ENCODE results near the gene ESPN.

Gene ESPN

DNA sequence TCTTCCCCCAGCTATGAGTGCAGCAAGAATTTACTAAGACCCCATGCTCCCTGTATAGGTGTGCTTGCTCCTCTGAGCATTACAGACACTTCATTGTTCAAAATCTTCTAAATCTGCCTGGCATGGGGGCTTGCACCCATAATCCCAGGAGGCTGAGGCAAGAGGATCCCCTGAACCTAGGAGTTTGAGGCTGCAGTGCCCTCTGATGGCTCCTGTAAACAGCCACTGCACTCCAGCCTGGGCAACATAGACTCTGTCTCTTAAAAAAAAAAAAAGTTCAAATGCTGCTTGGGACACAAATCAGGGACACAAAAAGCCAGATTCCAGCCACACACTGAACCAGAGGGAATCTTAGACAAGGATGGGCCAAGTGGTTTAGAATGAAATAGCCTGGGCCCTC is 27.6 kb upstream of the ESPN start:
- no peak for DNase-seq (ENCODE audit: low read depth)
- TF ChIP-seq, protein P1, sequence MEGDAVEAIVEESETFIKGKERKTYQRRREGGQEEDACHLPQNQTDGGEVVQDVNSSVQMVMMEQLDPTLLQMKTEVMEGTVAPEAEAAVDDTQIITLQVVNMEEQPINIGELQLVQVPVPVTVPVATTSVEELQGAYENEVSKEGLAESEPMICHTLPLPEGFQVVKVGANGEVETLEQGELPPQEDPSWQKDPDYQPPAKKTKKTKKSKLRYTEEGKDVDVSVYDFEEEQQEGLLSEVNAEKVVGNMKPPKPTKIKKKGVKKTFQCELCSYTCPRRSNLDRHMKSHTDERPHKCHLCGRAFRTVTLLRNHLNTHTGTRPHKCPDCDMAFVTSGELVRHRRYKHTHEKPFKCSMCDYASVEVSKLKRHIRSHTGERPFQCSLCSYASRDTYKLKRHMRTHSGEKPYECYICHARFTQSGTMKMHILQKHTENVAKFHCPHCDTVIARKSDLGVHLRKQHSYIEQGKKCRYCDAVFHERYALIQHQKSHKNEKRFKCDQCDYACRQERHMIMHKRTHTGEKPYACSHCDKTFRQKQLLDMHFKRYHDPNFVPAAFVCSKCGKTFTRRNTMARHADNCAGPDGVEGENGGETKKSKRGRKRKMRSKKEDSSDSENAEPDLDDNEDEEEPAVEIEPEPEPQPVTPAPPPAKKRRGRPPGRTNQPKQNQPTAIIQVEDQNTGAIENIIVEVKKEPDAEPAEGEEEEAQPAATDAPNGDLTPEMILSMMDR (IDR thresholded peaks at IDR 0.05; ENCODE audit: insufficient read depth, low read depth, low read length, missing control alignments), result no peak
- H3K4me3 ChIP-seq (ENCODE audit: low read depth, low read length), result no peak overlapping the region

DNA sequence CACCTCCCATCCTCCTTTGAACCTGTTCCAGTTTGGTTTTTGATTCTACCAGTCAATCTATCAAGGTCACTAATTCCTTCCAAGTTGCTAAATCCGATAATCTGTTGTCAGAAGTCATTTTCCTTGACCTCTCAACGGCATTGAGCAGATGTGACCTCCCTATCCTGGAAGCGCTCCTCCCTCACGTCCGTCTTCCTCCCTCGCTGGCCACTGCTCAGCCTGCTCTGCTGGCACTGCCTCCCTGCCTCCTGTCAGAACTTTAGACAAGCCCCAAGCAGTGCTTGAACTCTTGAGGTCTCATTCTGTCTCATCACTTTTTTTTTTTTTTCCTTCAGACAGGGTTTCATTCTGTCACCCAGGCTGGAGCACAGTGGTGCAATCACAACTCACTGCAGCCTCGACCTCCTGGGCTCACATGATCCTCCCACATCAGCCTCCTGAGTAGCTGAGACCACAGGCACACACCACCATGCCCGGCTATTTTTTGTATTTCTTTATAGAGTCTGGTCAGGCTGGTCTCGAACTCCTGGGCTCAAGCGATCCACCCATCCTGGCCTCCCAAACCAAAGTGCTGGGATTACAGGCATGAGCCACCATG is 26.6 kb upstream of the ESPN start:
- no peak overlapping the region for H3K4me3 ChIP-seq (ENCODE audit: low read depth, low read length)
- DNase-seq (ENCODE audit: low read depth), result no peak

DNA sequence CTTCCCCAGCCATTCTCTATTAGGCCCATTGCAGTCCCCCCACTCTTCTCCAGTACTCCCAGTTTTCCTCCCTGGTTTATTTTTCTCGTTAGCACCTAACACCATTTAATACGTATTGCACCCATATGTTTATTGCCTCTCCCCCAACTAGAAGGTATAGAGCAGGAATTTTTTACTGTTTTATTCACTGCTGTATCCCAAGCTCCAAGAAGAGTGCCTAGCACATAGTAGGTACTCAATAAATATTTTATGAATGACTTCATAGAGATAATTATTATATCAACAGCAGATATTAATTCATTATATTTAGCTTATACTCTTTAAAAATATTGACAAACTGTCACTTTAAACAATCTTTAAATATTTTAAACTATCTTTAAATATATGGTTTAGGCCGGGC is 25.3 kb upstream of the ESPN start:
- no peak for DNase-seq (ENCODE audit: low read depth)
- H3K4me3 ChIP-seq (ENCODE audit: low read depth, low read length), result no peak overlapping the region
- TF ChIP-seq, protein P1 (IDR thresholded peaks at IDR 0.05; ENCODE audit: insufficient read depth, low read depth, low read length, missing control alignments), result no peak

More for the DNA sequence above, 26.6 kb upstream of the ESPN start:
- TF ChIP-seq, protein P1 (IDR thresholded peaks at IDR 0.05; ENCODE audit: insufficient read depth, low read depth, low read length, missing control alignments), result no peak

DNA sequence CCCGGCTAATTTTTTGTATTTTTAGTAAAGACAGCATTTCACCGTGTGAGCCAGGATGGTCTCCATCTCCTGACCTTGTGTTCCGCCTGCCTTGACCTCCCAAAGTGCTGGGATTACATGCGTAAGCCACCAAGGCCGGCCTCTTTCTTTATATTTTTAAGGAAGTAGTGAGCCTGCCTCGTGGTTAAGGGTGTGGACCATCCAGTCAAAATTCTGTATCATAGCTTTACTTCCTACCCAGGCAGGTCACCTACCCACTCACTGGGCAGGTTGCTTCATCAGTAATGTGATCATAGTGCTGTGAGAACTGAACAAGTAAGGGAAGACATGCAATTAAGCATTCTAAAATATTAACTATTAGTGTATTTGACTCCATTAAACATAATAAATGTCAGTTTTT is 22.9 kb upstream of the ESPN start:
- DNase-seq (ENCODE audit: low read depth), result no peak
- TF ChIP-seq, protein P1 (IDR thresholded peaks at IDR 0.05; ENCODE audit: insufficient read depth, low read depth, low read length, missing control alignments), result no peak
- no peak overlapping the region for H3K4me3 ChIP-seq (ENCODE audit: low read depth, low read length)

DNA sequence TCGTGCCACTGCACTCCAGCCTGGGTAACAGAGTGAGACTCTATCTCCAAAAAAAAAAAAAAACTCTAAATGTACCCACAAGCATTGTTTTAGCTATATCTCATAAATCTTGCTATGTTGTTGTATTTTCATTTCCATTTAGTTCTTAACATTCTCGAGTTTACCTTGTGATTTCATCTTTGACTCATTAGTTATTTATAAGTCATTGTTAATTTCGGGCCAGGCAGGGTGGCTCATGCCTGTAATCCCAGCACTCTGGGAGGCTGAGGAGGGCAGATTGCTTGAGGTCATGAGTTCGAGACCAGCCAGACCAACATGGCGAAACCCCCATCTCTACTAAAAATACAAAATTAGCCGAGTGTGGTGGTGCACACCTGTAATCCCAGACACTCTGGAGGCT is 16.6 kb upstream of the ESPN start:
- TF ChIP-seq, protein P1 (IDR thresholded peaks at IDR 0.05; ENCODE audit: insufficient read depth, low read depth, low read length, missing control alignments), result no peak
- no peak for DNase-seq (ENCODE audit: low read depth)

DNA sequence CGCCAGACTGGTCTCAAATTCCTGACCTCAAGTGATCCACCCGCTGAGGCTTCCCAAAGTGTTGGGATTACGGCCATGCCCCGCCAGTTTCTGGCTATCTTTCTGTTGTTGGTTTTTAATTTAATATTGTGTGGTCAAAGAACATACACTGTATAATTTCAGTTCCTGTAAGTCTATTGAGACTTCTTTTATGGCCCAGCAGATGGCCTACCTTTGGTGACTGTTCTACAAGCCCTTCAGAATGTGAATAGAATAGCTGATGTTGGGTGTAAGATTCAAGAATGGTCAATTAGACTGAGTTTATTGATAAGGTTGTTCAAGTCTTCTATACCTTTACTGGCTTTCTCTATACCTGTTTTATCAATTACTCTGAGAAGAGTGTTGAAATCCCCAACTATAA is 15.5 kb upstream of the ESPN start:
- DNase-seq (ENCODE audit: low read depth), result no peak
- TF ChIP-seq, protein P1 (IDR thresholded peaks at IDR 0.05; ENCODE audit: insufficient read depth, low read depth, low read length, missing control alignments), result no peak
- H3K4me3 ChIP-seq (ENCODE audit: low read depth, low read length), result no peak overlapping the region

More for the DNA sequence above, 16.6 kb upstream of the ESPN start:
- no peak overlapping the region for H3K4me3 ChIP-seq (ENCODE audit: low read depth, low read length)

DNA sequence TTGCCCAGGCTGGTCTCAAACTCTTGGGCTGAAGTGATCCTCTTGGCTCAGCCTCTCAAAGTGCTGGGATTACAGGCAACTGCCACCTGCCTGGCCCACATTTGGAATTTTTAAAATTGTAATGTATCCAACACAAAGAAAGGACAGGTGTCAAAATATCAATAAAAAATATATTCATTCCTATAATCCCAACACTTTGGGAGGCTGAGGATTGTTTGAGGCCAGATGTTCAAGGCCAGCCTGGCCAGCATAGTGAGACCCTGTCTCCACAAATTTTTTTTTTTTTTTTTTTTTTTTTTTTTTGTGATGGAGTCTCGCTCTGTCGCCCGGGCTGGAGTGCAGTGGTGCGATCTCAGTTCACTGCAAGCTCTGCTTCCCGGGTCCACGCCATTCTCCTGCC is 14.8 kb upstream of the ESPN start:
- TF ChIP-seq, protein P1 (IDR thresholded peaks at IDR 0.05; ENCODE audit: insufficient read depth, low read depth, low read length, missing control alignments), result no peak

More for the DNA sequence above, 14.8 kb upstream of the ESPN start:
- no peak for DNase-seq (ENCODE audit: low read depth)
- H3K4me3 ChIP-seq (ENCODE audit: low read depth, low read length), result no peak overlapping the region

Data from GM12865 (cell line).